ENCODE measurements around the gene HNRNPUL2. TPM values are rescaled to one million over a fixed set of nuclear protein-coding genes. Genes with fewer than 3 reads are reported as not detected.
"Not testable (repeated sequence)": the region's sequence is repeated elsewhere in the genome, so short reads cannot be mapped to it uniquely, and the experiment has no call there.

HNRNPUL2 gene
- total RNA-seq, 2 experiments from 2014 or later, result 67.9 to 69.0 TPM

- CTCF ChIA-PET, result interaction anchor here (0.6 to 2.5 kb wide), 12 partner anchors 9 to 315 kb away, joined by 3 to 10 read pairs (median 3); partner anchors contain the start of genes HNRNPUL2 and TUT1
- Mint-ChIP-seq H3K4me3 (peak overlapping the region; percentile 79), H3K9me3 (no peaks in the 10 kb centered on the region), H3K27ac (peak overlapping the region; percentile 93), H3K4me1 (peaks cover 78% of the 10 kb centered on the region), H3K36me3 (ENCODE audit: low read depth) (peaks cover 47% of the 10 kb centered on the region), H3K27me3 (no peaks in the 10 kb centered on the region)
- POLR2A ChIA-PET, result interaction anchor here (0.6 to 1.0 kb wide), 5 partner anchors 18 to 1158 kb away, joined by 3 to 4 read pairs (median 3); partner anchors contain the start of genes HNRNPUL2, SLC3A2 and ZBTB3
- peak; percentile 98 for DNase-seq
Observed at GRCh38 chr11:62709247-62710000, 17.8 kb downstream of the HNRNPUL2 start.

DNA sequence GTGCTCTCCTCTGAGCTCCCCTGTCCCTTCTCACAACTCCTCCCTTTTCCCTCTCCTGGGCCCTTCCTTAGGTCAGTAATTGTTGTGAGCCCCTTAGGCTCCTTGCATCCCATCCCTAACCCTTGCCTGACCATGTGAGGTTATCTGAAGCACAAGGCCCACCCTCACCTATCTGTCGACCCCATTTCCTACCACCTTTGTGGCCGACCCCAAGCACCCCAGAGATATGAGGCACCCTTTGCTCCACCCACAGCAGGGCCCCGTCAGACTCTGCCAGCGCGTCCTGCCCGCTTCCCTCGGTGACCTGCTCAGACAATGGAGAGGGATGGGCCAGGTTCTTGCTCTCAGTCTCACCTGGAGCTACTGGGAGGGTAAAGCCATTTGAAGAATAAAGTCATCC is 18.5 kb downstream of the HNRNPUL2 start:
- H3K36me3 Mint-ChIP-seq (ENCODE audit: low read depth), result peaks cover 42% of the 10 kb centered on the region
- H3K27ac Mint-ChIP-seq, result peak overlapping the region; percentile 93
- H3K4me1 Mint-ChIP-seq, result peaks cover 71% of the 10 kb centered on the region
- CTCF ChIA-PET, result interaction anchor here (0.6 to 2.5 kb wide), 13 partner anchors 9 to 284 kb away, joined by 3 to 10 read pairs (median 3); partner anchors contain the start of genes B3GAT3, SLC3A2 and TUT1
- POLR2A ChIA-PET, result interaction anchor here (0.7 to 1.0 kb wide), 4 partner anchors 19 to 1158 kb away, joined by 3 to 4 read pairs (median 3); partner anchors contain the start of genes HNRNPUL2 and SLC3A2
- no peaks in the 10 kb centered on the region for H3K27me3 Mint-ChIP-seq
- DNase-seq, result peak; percentile 60
- peak overlapping the region; percentile 79 for H3K4me3 Mint-ChIP-seq
- H3K9me3 Mint-ChIP-seq, result no peaks in the 10 kb centered on the region

GRCh38 chr11:62708392-62708791 is 18.9 kb downstream of the HNRNPUL2 start:
- no peaks in the 10 kb centered on the region for H3K9me3 Mint-ChIP-seq
- peaks cover 67% of the 10 kb centered on the region for H3K4me1 Mint-ChIP-seq
- H3K36me3 Mint-ChIP-seq (ENCODE audit: low read depth), result peaks cover 39% of the 10 kb centered on the region
- POLR2A ChIA-PET, result interaction anchor here (0.7 kb wide), 1 partner anchor 1159 kb away, joined by 3 read pairs; no protein-coding TSS in a partner anchor
- peak overlapping the region; percentile 93 for H3K27ac Mint-ChIP-seq
- DNase-seq, result no peak
- CTCF ChIA-PET, result interaction anchor here (0.6 to 3.1 kb wide), 13 partner anchors 8 to 284 kb away, joined by 3 to 15 read pairs (median 3); partner anchors contain the start of genes B3GAT3, SLC3A2, TMEM179B and TUT1
- peak overlapping the region; percentile 79 for H3K4me3 Mint-ChIP-seq
- H3K27me3 Mint-ChIP-seq, result no peaks in the 10 kb centered on the region

DNA sequence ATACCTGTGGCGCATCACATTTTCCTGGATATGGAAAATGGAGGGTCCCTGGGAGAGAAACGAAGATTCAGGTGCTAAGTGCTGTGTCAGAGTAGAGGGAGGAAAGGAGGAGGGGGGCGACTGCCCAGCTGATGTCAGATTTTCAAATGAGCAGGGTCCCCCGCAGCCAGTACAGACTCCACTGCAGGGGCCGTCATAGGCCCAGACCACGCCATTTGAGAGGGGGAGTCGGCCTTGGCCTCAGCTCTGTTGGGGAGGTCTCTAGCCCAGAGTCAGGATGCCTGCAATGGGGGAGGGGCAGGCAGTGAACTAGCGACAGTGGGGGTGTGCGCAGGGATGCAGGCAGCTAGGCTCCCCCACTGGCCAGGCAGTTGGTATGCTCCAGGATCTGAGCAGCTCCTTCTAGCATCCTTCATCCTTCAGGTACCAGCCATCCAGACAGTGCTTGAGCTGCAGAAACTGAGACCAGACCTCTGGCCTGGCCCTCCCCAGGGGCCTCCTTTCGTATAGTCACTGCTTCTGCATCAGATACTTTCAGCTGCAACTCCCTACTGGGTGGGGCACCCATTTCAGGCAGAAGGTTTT is 19.9 kb downstream of the HNRNPUL2 start, which contains the start of the genes BSCL2 and GNG3:
Gene BSCL2, minus strand, starts transcription at position 148 of the 585 bp plus-strand sequence. CDS start 229 bp downstream, outside the sequence.
Gene GNG3, plus strand, starts transcription at position 400 of the 585 bp plus-strand sequence. CDS start 620 bp downstream, outside the sequence.
- H3K4me3 Mint-ChIP-seq, result peak within 1 kb of the TSS; percentile 88
- H3K4me1 Mint-ChIP-seq, result peaks cover 57% of the 10 kb centered on the region
- no peaks in the 10 kb centered on the region for H3K9me3 Mint-ChIP-seq
- H3K36me3 Mint-ChIP-seq (ENCODE audit: low read depth), result peaks cover 32% of the 10 kb centered on the region
- DNase-seq, result peak; percentile 10
- CTCF ChIA-PET, result interaction anchor here (0.6 to 3.1 kb wide), 8 partner anchors 27 to 173 kb away, joined by 3 to 15 read pairs (median 4); partner anchors contain the start of genes LBHD1, SLC3A2, TMEM179B and UQCC3
- H3K27me3 Mint-ChIP-seq, result no peaks in the 10 kb centered on the region
- H3K27ac Mint-ChIP-seq, result peak within 1 kb of the TSS; percentile 93
- POLR2A ChIA-PET, result no interaction called here

GRCh38 chr11:62706850-62707247 is 20.4 kb downstream of the HNRNPUL2 start:
- Mint-ChIP-seq H3K27ac (peak overlapping the region; percentile 72), H3K27me3 (no peaks in the 10 kb centered on the region), H3K9me3 (no peaks in the 10 kb centered on the region), H3K4me3 (peak overlapping the region; percentile 88), H3K36me3 (ENCODE audit: low read depth) (peaks cover 32% of the 10 kb centered on the region), H3K4me1 (peaks cover 53% of the 10 kb centered on the region)
- ChIA-PET POLR2A (interaction anchor here (0.6 kb wide), 1 partner anchor 35 kb away, joined by 3 read pairs; the partner anchor contains the start of gene LBHD1), CTCF (interaction anchor here (0.6 to 3.1 kb wide), 10 partner anchors 8 to 174 kb away, joined by 3 to 15 read pairs (median 4); partner anchors contain the start of genes LBHD1, SLC3A2, TMEM179B and UQCC3)
- DNase-seq, result no peak

- Mint-ChIP-seq H3K36me3 (ENCODE audit: low read depth) (peaks cover 34% of the 10 kb centered on the region), H3K9me3 (no peaks in the 10 kb centered on the region), H3K4me1 (peaks cover 49% of the 10 kb centered on the region), H3K4me3 (peak overlapping the region; percentile 88), H3K27me3 (no peaks in the 10 kb centered on the region), H3K27ac (peak overlapping the region; percentile 81)
- ChIA-PET POLR2A (interaction anchor here (0.6 to 0.7 kb wide), 2 partner anchors 21 to 34 kb away, joined by 3 read pairs; partner anchors contain the start of genes HNRNPUL2 and LBHD1), CTCF (interaction anchor here (0.7 to 3.1 kb wide), 17 partner anchors 9 to 311 kb away, joined by 3 to 15 read pairs (median 3); partner anchors contain the start of genes LBHD1, SLC3A2, TMEM179B and TUT1)
- peak; percentile 94 for DNase-seq
Observed at GRCh38 chr11:62705880-62706849, 21.1 kb downstream of the HNRNPUL2 start.

GRCh38 chr11:62705413-62705812 is 21.8 kb downstream of the HNRNPUL2 start:
- POLR2A ChIA-PET, result interaction anchor here (0.7 kb wide), 1 partner anchor 21 kb away, joined by 3 read pairs; the partner anchor contains the start of gene HNRNPUL2
- Mint-ChIP-seq H3K4me3 (peak overlapping the region; percentile 88), H3K36me3 (ENCODE audit: low read depth) (peaks cover 33% of the 10 kb centered on the region), H3K9me3 (no peaks in the 10 kb centered on the region), H3K4me1 (peaks cover 44% of the 10 kb centered on the region), H3K27me3 (no peaks in the 10 kb centered on the region), H3K27ac (peak overlapping the region; percentile 81)
- DNase-seq, result no peak
- CTCF ChIA-PET, result interaction anchor here (0.7 to 3.1 kb wide), 12 partner anchors 11 to 310 kb away, joined by 3 to 15 read pairs (median 3); partner anchors contain the start of genes TMEM179B, TUT1 and UBXN1

DNA sequence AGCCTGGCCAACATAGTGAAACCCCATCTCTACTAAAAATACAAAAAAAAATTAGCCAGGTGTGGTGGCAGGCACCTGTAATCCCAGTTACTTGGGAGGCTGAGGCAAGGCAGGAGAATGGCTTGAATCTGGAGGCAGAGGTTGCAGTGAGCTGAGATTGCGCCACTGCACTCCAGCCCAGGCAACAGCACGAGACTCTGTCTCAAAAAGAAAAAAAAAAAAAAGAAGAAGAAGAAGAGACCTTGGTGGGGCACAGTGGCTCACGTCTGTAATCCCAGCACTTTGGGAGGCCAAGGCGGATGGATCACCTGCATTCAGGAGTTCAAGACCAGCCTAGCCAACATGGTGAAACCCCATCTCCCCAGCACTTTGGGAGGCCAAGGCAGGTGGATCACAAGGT is 23.3 kb downstream of the HNRNPUL2 start:
- H3K27me3 Mint-ChIP-seq, H3K4me3 Mint-ChIP-seq, H3K9me3 Mint-ChIP-seq, DNase-seq, H3K27ac Mint-ChIP-seq, POLR2A ChIA-PET: not testable (repeated sequence)
- Mint-ChIP-seq H3K36me3 (ENCODE audit: low read depth) (peaks cover 24% of the 10 kb centered on the region), H3K4me1 (peaks cover 38% of the 10 kb centered on the region)
- CTCF ChIA-PET, result interaction anchor here (0.7 to 2.3 kb wide), 3 partner anchors 10 to 71 kb away, joined by 4 to 11 read pairs (median 4); no protein-coding TSS in a partner anchor

GRCh38 chr11:62702246-62702645 is 25.0 kb downstream of the HNRNPUL2 start:
- H3K36me3 Mint-ChIP-seq (ENCODE audit: low read depth), result peaks cover 25% of the 10 kb centered on the region
- H3K27ac Mint-ChIP-seq, result no peak overlapping the region
- H3K4me1 Mint-ChIP-seq, result peaks cover 21% of the 10 kb centered on the region
- CTCF ChIA-PET, result interaction anchor here (1.2 to 1.4 kb wide), 2 partner anchors 10 to 108 kb away, joined by 3 to 6 read pairs; no protein-coding TSS in a partner anchor
- no peaks in the 10 kb centered on the region for H3K9me3 Mint-ChIP-seq
- POLR2A ChIA-PET, result no interaction called here
- no peak for DNase-seq
- H3K27me3 Mint-ChIP-seq, result no peaks in the 10 kb centered on the region
- H3K4me3 Mint-ChIP-seq, result no peak overlapping the region

DNA sequence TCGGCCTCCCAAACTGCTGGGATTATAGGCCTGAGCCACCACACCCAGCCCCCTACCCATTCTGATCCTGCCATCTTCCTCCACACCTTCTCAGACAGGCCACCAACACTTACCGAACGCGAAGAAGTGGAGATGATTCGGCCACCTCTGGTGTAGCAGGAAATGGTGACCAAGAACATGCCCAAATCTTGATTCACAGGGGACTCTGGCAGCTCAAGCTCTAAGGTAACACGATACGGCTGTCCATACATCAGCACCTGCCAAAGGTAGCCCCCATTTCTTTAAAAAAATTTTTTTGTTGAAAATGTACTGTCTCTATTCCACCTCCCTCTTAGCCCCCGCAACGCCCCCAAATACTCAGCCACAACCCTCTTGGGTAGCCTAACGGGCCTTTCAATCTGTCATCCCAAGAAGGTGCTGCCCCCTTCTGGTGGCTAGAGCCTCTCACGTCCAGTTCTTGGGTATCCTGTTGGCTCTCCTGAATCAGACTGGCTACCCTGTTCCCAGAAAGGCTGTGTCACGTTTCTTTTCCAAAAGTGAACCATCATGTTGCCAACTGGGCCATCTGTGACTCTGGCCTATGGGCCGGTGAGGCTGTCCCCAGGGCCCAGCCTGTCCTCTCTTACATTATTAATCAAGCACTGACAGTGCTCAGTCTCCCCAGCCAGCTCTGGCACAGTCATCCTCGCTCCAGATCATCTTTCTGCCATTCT is 32.6 kb downstream of the HNRNPUL2 start:
- Mint-ChIP-seq H3K4me3 (no peak overlapping the region), H3K36me3 (ENCODE audit: low read depth) (peaks cover 13% of the 10 kb centered on the region), H3K4me1 (peaks cover 5% of the 10 kb centered on the region), H3K27me3 (no peaks in the 10 kb centered on the region), H3K9me3 (no peaks in the 10 kb centered on the region), H3K27ac (no peak overlapping the region)
- CTCF ChIA-PET, result interaction anchor here (0.7 to 2.8 kb wide), 11 partner anchors 9 to 300 kb away, joined by 3 to 16 read pairs (median 5); partner anchors contain the start of genes LBHD1, TUT1 and UQCC3
- DNase-seq, result peak; percentile 83
- POLR2A ChIA-PET, result interaction anchor here (0.7 kb wide), 1 partner anchor 124 kb away, joined by 3 read pairs; no protein-coding TSS in a partner anchor
